ENCODE data around the gene ST6GALNAC3. TPM values are rescaled to one million over a fixed set of nuclear protein-coding genes. Genes with fewer than 3 reads are reported as not detected.

Gene ST6GALNAC3
- total RNA-seq, 1 donor from 2014 or later = 5.6 TPM

GRCh38 chr1:76530953-76531352, 456.4 kb downstream of the ST6GALNAC3 start:
- Histone ChIP-seq H3K4me1 (no peaks in the 10 kb centered on the region), H3K27ac (no peak overlapping the region), H3K9me3 (no peaks in the 10 kb centered on the region), H3K27me3 (no peaks in the 10 kb centered on the region), H3K4me3 (no peak overlapping the region), H3K36me3 (no peaks in the 10 kb centered on the region)
- no peak for ATAC-seq
- intact Hi-C loops (cut with DNase I) = no loop called here
- TF ChIP-seq, protein P1, sequence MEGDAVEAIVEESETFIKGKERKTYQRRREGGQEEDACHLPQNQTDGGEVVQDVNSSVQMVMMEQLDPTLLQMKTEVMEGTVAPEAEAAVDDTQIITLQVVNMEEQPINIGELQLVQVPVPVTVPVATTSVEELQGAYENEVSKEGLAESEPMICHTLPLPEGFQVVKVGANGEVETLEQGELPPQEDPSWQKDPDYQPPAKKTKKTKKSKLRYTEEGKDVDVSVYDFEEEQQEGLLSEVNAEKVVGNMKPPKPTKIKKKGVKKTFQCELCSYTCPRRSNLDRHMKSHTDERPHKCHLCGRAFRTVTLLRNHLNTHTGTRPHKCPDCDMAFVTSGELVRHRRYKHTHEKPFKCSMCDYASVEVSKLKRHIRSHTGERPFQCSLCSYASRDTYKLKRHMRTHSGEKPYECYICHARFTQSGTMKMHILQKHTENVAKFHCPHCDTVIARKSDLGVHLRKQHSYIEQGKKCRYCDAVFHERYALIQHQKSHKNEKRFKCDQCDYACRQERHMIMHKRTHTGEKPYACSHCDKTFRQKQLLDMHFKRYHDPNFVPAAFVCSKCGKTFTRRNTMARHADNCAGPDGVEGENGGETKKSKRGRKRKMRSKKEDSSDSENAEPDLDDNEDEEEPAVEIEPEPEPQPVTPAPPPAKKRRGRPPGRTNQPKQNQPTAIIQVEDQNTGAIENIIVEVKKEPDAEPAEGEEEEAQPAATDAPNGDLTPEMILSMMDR (IDR thresholded peaks at IDR 0.05) = no peak
- DNase-seq = no peak

GRCh38 chr1:76541618-76542017, 467.1 kb downstream of the ST6GALNAC3 start:
- H3K27me3 ChIP-seq = no peaks in the 10 kb centered on the region
- no peak overlapping the region for H3K27ac ChIP-seq
- H3K9me3 ChIP-seq = no peaks in the 10 kb centered on the region
- no peak for ATAC-seq
- TF ChIP-seq, protein P1 (IDR thresholded peaks at IDR 0.05) = no peak
- H3K4me1 ChIP-seq = no peaks in the 10 kb centered on the region
- H3K4me3 ChIP-seq = no peak overlapping the region
- no peak for DNase-seq
- H3K36me3 ChIP-seq = no peaks in the 10 kb centered on the region
- intact Hi-C loops (cut with DNase I) = no loop called here

- H3K27ac ChIP-seq = no peak overlapping the region
- H3K27me3 ChIP-seq = no peaks in the 10 kb centered on the region
- H3K4me1 ChIP-seq = no peaks in the 10 kb centered on the region
- intact Hi-C loops (cut with DNase I) = no loop called here
- no peaks in the 10 kb centered on the region for H3K9me3 ChIP-seq
- no peaks in the 10 kb centered on the region for H3K36me3 ChIP-seq
- H3K4me3 ChIP-seq = no peak overlapping the region
- ATAC-seq = no peak
- no peak for DNase-seq
- TF ChIP-seq, protein P1 (IDR thresholded peaks at IDR 0.05) = no peak
These were observed 467.8 kb downstream of the ST6GALNAC3 start for GRCh38 chr1:76542359-76542758.

GRCh38 chr1:76543495-76543894, 468.9 kb downstream of the ST6GALNAC3 start:
- TF ChIP-seq, protein P1 (IDR thresholded peaks at IDR 0.05) = no peak
- ATAC-seq (no peak), DNase-seq (no peak)
- Histone ChIP-seq H3K27me3 (no peaks in the 10 kb centered on the region), H3K27ac (no peak overlapping the region), H3K4me3 (no peak overlapping the region), H3K9me3 (no peaks in the 10 kb centered on the region), H3K4me1 (no peaks in the 10 kb centered on the region), H3K36me3 (no peaks in the 10 kb centered on the region)
- intact Hi-C loops (cut with DNase I) = no loop called here

GRCh38 chr1:76546354-76546933, 471.9 kb downstream of the ST6GALNAC3 start:
- Histone ChIP-seq H3K27me3 (no peaks in the 10 kb centered on the region), H3K9me3 (no peaks in the 10 kb centered on the region), H3K4me1 (no peaks in the 10 kb centered on the region), H3K27ac (no peak overlapping the region), H3K4me3 (no peak overlapping the region), H3K36me3 (no peaks in the 10 kb centered on the region)
- DNase-seq (no peak), ATAC-seq (no peak)
- intact Hi-C loops (cut with DNase I) = no loop called here
- TF ChIP-seq, protein P1 (IDR thresholded peaks at IDR 0.05) = no peak

- ATAC-seq (no peak), DNase-seq (no peak)
- Histone ChIP-seq H3K4me1 (no peaks in the 10 kb centered on the region), H3K27me3 (no peaks in the 10 kb centered on the region), H3K36me3 (no peaks in the 10 kb centered on the region), H3K4me3 (no peak overlapping the region), H3K27ac (no peak overlapping the region), H3K9me3 (no peaks in the 10 kb centered on the region)
- TF ChIP-seq, protein P1 (IDR thresholded peaks at IDR 0.05) = no peak
- intact Hi-C loops (cut with DNase I) = no loop called here
These were observed 473.4 kb downstream of the ST6GALNAC3 start for GRCh38 chr1:76547916-76548315.
